SK-N-SH treated with all-trans-retinoic acid at 6 μM for 48 hours (cell line): ENCODE results near the gene NEU4.

ENCODE experiments used
- ATAC-seq: fragments of 200-7000 bp; cut with Tn5 transposase; 3 replicates; pipeline ENCODE4 v1.9.1; 2020; ENCODE audit warnings: mild to moderate bottlenecking, moderate library complexity
- ARNTL ChIP-seq: fragments of 450-650 bp; formaldehyde crosslinking; IDR thresholded peaks from 2 replicates; pipeline ENCODE4 v1.5.0; 2020; ENCODE audit warnings: low read depth, mild to moderate bottlenecking, moderate library complexity, borderline replicate concordance
- BACH2 ChIP-seq: fragments of 250-450 bp; sonication (Bioruptor Pico); IDR thresholded peaks from 2 replicates; pipeline ENCODE4 v1.9.0; 2021; ENCODE audit warnings: mild to moderate bottlenecking, borderline replicate concordance
- CSRNP3 ChIP-seq: fragments of 250-450 bp; sonication (Bioruptor Pico); IDR thresholded peaks from 2 replicates; pipeline ENCODE4 v1.5.1; 2021; ENCODE audit warnings: mild to moderate bottlenecking, moderate library complexity
- GLIS3 ChIP-seq: fragments of 250-450 bp; sonication (Bioruptor Pico); IDR thresholded peaks from 2 replicates; pipeline ENCODE4 v1.5.0; 2020; ENCODE audit warnings: mild to moderate bottlenecking, moderate library complexity
- OSR1 ChIP-seq: fragments of 250-450 bp; sonication (Bioruptor Pico); IDR thresholded peaks from 2 replicates; pipeline ENCODE4 v1.8.0; 2022; ENCODE audit warnings: moderate library complexity, mild to moderate bottlenecking, inconsistent platforms
- PPARA ChIP-seq: fragments of 250-450 bp; sonication (Bioruptor Pico); IDR thresholded peaks from 2 replicates; pipeline ENCODE4 v1.5.0; 2020; ENCODE audit warnings: mild to moderate bottlenecking, borderline replicate concordance
- RARB ChIP-seq: fragments of 250-450 bp; sonication (Bioruptor Pico); IDR thresholded peaks from 2 replicates; pipeline ENCODE4 v1.8.0; 2021; ENCODE audit warnings: mild to moderate bottlenecking, moderate library complexity
- SNAI2 ChIP-seq: fragments of 250-450 bp; sonication (Bioruptor Pico); IDR thresholded peaks from 2 replicates; pipeline ENCODE4 v1.5.0; 2020; ENCODE audit warnings: mild to moderate bottlenecking, moderate library complexity
- TCF4 ChIP-seq: fragments of 250-450 bp; sonication (Bioruptor Pico); IDR thresholded peaks from 2 replicates; pipeline ENCODE4 v1.8.0; 2021; ENCODE audit warnings: mild to moderate bottlenecking, moderate library complexity, borderline replicate concordance
- TOX ChIP-seq: fragments of 250-450 bp; sonication (Bioruptor Pico); IDR thresholded peaks from 2 replicates; pipeline ENCODE4 v1.8.0; 2021; ENCODE audit warnings: mild to moderate bottlenecking, moderate library complexity, borderline replicate concordance
- TSHZ2 ChIP-seq: fragments of 250-450 bp; sonication (Bioruptor Pico); IDR thresholded peaks from 2 replicates; pipeline ENCODE4 v1.5.0; 2020; ENCODE audit warnings: mild to moderate bottlenecking, moderate library complexity
- ZFP3 ChIP-seq: fragments of 250-450 bp; sonication (Bioruptor Pico); IDR thresholded peaks from 2 replicates; pipeline ENCODE4 v1.5.0; 2020; ENCODE audit warnings: mild to moderate bottlenecking, moderate library complexity
- ZFP30 ChIP-seq: fragments of 450-650 bp; formaldehyde crosslinking; IDR thresholded peaks from 2 replicates; pipeline ENCODE4 v1.5.0; 2022; ENCODE audit warnings: mild to moderate bottlenecking, moderate library complexity
- ZNF565 ChIP-seq: fragments of 450-650 bp; formaldehyde crosslinking; conservative IDR thresholded peaks from 2 replicates; pipeline ENCODE4 v1.5.0; 2020; ENCODE audit warnings: low read depth, mild to moderate bottlenecking, moderate library complexity
- ZNF70 ChIP-seq: fragments of 450-650 bp; formaldehyde crosslinking; IDR thresholded peaks from 2 replicates; pipeline ENCODE4 v1.5.0; 2020; ENCODE audit warnings: mild to moderate bottlenecking, moderate library complexity
- TF ChIP-seq, protein P1 (sequence below): fragments of 250-450 bp; sonication (Bioruptor Pico); IDR thresholded peaks from 2 replicates; pipeline ENCODE4 v1.8.0; 2021; ENCODE audit warnings: low read depth, mild to moderate bottlenecking, moderate library complexity, borderline replicate concordance
- TF ChIP-seq, protein P2 (sequence below): fragments of 250-450 bp; sonication (Bioruptor Pico); IDR thresholded peaks from 2 replicates; pipeline ENCODE4 v1.5.1; 2020; ENCODE audit warnings: low read depth, mild to moderate bottlenecking, moderate library complexity

The NEU4 gene

DNA sequence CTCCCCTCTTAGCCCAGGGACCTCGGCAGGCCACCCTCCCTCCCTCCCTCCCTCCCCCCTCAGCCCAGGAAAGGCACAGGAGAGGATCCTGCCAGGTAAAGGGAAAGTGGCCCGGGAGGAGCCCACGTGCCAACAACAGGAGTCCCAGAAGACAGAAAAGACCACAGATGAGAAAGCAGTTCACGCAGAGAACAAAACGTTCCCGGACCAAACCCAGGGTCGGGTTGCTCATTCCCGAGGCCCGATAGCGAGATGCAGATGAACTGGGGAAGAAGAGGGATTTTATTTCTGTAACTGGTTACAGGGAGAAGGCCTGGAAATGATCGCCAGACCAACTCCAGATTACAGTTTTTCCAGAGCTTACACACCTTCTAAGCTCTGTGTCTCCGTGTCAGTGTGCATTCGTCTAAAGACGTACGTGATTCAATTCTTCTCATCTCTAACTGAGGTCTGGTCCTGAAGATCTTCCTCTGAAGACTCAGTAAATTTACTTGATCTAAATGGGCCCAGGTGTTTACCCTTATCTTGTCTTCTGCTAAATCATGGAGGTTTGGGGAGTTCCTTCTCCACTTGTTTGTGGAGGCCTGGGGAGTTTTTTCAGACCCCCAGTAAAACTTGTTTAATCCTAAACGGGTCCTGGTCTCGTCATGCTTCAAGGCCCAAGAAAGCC lies 807 bp upstream of the NEU4 start (continued):
- TF ChIP-seq TSHZ2 (CRISPR knock-in tag) (no peak), ZNF565 (no peak), CSRNP3 (CRISPR knock-in tag) (no peak), OSR1 (CRISPR knock-in tag) (no peak), ARNTL (CRISPR knock-in tag) (no peak), TOX (CRISPR knock-in tag) (no peak), TCF4 (CRISPR knock-in tag) (no peak)

DNA sequence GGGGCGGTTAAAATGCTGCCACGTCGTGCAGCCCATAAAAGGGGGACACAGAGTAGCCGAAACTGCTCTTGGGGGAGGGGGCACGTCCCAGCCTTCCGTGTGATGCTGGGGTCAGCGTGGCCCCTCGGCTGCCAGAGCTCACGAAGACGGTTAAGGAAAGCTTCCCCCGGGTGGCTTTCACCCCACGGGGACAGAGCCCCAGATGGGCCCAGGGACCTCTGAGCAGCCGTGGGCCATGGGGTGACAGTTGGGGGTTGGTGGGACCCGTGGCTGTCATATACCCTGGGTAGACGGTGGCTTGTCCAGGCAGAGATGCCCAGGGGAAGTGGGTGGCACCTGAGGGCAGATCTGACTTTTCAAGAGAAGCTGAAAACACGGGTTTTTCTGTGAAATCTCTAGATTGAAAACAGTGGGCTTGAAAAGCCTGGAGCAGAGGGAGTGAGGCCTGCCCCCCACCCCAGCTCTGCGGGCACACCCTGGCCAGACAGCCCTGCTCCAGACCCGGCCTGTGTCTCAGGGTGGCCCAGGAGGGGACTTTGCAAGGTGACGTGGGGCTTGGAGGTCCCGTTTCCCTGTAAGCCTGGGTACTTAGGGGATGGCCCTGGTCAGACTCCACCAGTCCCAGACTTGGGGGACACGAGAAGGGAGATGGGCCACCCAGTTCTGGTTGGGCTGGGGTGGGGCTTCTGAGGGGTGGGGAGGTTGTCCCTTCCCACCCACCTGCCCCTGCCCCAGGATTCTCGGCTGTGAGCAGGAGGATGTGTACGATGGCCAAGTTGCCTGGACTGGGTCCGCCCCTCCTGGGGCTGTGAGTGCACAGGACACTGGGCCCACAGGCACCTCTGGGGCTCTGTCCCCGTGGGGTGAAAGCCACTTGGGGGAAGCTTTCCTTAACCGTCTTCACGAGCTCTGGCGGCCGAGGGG lies 652 bp downstream of the NEU4 start:
- ATAC-seq = no peak
- TF ChIP-seq PPARA (CRISPR knock-in tag) (no peak), TOX (CRISPR knock-in tag) (no peak), SNAI2 (CRISPR knock-in tag) (no peak), ZFP3 (CRISPR knock-in tag) (no peak), TCF4 (CRISPR knock-in tag) (no peak), TSHZ2 (CRISPR knock-in tag) (no peak), GLIS3 (CRISPR knock-in tag) (no peak), ARNTL (CRISPR knock-in tag) (no peak), OSR1 (CRISPR knock-in tag) (no peak)
- TF ChIP-seq, protein P1, sequence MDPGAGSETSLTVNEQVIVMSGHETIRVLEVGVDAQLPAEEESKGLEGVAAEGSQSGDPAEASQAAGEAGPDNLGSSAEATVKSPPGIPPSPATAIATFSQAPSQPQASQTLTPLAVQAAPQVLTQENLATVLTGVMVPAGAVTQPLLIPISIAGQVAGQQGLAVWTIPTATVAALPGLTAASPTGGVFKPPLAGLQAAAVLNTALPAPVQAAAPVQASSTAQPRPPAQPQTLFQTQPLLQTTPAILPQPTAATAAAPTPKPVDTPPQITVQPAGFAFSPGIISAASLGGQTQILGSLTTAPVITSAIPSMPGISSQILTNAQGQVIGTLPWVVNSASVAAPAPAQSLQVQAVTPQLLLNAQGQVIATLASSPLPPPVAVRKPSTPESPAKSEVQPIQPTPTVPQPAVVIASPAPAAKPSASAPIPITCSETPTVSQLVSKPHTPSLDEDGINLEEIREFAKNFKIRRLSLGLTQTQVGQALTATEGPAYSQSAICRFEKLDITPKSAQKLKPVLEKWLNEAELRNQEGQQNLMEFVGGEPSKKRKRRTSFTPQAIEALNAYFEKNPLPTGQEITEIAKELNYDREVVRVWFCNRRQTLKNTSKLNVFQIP (CRISPR knock-in tag) = no peak

DNA sequence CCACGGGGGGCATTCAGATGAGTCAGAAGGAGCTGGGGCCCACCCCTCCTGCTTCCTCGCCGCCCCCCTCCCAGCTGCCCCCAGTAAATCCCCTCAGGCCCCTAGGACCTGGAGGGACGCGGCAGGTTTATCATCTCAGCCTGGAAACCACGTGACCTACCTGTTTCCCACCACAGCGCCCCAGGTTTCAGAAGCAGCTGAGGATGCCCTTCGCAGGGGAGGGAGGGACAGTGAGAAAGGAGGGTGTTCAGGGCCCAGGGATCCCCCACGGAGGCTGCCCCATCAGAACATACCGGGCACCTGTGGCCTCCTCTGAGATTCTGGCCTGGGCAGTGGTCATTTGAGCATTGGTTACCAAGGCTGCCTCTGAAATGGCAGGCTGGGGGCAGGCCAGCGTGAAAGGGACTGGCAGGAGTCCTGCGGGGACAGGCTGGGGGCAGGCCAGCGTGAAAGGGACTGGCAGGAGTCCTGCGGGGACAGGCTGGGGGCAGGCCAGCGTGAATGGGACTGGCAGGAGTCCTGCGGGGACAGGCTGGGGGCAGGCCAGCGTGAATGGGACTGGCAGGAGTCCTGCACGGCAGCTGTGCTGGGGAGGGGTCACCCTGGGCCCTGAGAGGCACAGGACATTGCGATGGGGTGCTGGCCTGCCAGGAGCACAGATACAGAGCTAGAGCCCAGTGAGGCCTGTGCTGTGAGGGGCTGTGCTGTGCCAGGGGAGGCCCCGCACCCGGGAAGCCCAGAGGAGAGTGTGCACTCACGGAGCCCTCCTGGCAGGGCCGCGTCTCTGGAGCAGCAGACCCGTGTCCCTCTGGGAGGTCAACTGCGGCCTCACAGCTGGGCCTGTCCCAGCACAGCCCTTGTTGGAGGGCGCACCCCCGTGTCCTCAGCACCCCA lies 1.6 kb downstream of the NEU4 start:
- ATAC-seq = peak; percentile 28
- TF ChIP-seq TSHZ2 (CRISPR knock-in tag) (no peak), BACH2 (CRISPR knock-in tag) (no peak), PPARA (CRISPR knock-in tag) (no peak), ZNF70 (CRISPR knock-in tag) (no peak), RARB (no peak), ZFP30 (no peak), TCF4 (CRISPR knock-in tag) (no peak), TOX (CRISPR knock-in tag) (no peak)
- TF ChIP-seq, protein P2, sequence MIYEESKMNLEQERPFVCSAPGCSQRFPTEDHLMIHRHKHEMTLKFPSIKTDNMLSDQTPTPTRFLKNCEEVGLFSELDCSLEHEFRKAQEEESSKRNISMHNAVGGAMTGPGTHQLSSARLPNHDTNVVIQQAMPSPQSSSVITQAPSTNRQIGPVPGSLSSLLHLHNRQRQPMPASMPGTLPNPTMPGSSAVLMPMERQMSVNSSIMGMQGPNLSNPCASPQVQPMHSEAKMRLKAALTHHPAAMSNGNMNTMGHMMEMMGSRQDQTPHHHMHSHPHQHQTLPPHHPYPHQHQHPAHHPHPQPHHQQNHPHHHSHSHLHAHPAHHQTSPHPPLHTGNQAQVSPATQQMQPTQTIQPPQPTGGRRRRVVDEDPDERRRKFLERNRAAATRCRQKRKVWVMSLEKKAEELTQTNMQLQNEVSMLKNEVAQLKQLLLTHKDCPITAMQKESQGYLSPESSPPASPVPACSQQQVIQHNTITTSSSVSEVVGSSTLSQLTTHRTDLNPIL (CRISPR knock-in tag) = no peak
- TF ChIP-seq, protein P1 (CRISPR knock-in tag) = no peak
